NCI-H1092 (cell line): ENCODE data around the gene LMO3.

Experiments used
- DNase-seq: peaks from one replicate; lab custom pipeline; 2025; lab: John Stamatoyannopoulos, UW

Gene LMO3

DNA sequence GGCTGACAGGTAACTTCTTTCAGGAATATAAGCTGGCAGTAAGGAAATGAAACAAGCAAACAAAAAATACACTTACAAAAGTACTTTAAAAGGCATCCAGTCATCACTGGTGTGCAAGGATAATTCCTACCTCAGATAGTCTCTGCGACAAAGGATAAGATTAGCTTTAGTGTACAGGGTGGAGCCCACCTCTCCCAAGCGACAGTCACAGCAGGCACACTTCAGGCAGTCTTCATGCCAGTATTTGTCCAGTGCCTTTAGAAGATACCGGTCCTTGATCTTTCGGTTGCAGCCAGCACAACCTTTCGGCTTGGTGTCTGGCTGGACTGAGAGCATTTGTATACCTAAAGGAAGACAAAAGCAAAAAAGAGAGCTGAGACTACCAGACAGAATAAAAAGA is 5.4 kb downstream of the LMO3 start:
- no peak for DNase-seq

GRCh38 chr12:16599081-16599480 is 6.9 kb downstream of the LMO3 start:
- DNase-seq, result no peak

DNA sequence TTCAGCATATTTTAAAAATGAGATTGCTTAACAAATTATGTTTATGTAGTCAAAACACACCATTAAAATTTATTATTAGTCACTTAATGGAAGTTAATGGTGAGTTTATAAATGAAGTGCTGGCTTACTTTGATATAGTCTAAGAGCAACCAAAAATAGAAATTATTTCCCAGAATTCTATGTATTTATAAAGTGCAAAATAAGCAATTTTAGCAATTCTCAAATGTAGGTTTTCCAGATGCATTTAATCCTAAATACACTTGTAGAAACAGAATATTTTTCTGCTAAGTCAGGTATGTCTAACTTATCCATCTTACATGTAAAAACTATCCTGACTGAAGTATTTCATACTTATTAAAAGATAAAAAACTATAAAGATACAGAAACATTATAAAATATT is 11.2 kb downstream of the LMO3 start:
- DNase-seq, result no peak

- no peak for DNase-seq
Measured at GRCh38 chr12:16593546-16593945, 12.4 kb downstream of the LMO3 start.

DNA sequence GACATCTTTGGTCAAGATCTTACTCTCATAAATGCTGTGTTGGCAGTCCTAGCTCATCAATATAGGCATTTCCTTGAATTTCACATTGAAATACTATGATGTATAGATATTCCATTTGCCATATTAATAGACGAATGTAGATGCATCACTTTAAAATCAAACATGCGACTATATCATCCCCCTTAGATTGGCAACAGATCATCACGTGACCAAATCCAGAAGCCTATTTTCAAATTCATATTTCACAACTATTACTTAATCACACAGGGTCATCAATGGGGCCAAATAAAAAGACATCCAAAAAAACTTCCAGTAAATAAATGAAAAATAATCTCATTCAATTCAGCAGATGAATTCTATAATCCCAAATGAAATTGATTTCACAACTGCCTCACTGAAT is 15.3 kb downstream of the LMO3 start:
- DNase-seq, result no peak

- DNase-seq, result no peak
Measured at GRCh38 chr12:16588812-16589211, 17.1 kb downstream of the LMO3 start.

- no peak for DNase-seq
Measured at GRCh38 chr12:16587514-16587913, 18.4 kb downstream of the LMO3 start.

GRCh38 chr12:16587110-16587453 is 18.9 kb downstream of the LMO3 start:
- no peak for DNase-seq

DNA sequence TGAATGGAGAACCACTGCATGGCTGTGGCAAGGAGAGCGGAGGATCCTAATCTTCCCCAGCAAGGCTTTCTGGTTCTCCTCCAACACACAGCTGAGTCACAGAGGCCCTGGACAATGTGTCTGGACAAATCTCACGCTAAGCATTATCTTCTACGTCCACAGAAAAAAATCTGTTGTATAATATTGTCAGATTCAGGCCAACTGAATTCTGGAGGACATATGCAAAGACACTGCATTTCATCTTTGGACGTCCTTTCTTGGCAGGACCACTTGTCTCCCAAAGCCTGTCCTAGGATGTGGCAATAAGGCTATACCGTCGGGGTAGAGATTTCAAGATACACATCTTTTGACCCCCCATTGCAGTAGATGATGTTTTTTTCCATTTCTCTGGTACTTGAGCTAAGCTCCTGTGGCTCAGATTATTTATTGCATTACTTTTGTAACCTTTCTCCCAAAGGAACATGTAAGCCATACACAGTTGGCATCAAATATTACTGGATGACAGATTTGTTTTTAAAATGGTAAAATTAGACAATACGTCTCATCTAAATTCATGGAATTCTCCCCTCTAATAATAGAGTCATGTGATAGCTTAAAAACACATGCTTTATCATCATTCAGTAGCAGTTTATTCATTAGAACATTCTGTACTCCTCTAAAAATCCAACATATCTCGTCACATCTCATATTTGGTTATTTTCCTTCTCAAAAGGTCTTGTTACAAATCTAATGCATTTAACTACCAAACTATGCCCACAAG is 19.4 kb downstream of the LMO3 start:
- DNase-seq, result no peak

GRCh38 chr12:16585781-16586180 is 20.2 kb downstream of the LMO3 start:
- no peak for DNase-seq

- DNase-seq, result no peak
Measured at GRCh38 chr12:16583969-16584745, 21.8 kb downstream of the LMO3 start.

DNA sequence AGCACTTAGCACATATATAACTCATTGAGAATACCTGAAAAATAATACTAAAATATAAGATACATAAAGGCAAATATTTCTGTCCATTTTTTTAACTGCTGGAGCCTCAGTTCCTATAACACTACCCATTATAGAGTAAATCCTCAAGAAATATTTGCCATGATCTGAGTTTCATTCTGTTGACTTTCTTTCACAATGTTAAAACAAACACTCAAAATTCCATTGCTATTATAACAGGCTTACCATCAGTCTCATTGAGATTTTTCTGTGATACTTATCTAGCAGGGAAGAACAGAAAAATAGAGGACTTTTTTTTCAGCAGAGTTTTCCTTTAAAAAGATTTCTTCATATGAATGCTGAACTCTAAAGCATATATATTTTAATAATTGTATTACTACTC is 24.5 kb downstream of the LMO3 start:
- DNase-seq, result no peak

GRCh38 chr12:16579041-16579440 is 26.9 kb downstream of the LMO3 start:
- no peak for DNase-seq

DNA sequence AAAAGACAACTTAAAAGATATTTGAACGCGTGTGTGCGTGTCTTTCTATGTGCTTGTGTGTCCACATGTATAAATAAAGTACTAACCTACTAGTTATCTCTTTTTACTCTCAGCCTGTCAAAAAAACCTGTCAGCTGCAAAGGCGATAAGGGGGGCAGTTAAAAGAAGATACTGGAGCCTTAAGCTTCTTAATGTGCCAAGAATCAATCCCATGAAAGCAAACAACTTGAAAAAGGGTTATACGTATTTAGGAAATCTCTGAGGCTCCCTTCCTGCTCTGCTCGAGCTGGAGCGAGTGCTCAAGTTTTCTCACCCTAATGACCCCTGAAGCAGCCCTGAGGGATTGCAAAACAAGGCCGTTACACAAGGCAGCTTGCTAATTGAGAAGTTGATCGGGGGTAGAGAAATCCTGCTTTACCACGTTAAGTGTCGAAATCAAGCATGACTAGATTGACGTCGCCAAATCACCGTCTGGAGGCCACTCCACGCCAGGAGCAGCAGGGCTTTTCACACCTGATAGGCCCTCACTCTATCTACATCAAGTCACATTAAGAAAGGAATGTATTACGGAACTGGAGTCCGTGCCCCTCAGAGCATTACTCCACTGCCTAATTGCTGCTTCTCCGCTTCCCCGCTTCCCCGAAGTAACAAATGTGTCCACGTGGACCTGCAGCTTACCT is 32.4 kb downstream of the LMO3 start:
- DNase-seq, result no peak

DNA sequence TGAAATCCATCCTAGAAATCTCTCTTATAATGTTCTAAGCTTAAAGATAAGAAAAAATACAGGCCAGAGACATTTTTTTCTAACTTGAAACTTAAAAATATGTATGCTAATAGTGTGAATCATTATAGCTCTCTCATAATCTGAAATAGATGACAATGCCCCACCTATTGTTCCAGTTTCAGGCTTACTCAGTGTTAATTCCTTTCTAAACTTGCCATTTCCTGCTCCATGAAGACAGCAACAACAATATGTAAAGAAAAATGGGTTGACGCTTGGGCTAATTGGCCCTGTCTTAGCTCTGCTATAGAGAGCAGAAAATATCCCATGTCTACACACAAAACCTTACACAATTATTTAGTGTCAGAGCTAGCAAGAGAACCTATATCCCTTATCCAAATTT is 37.1 kb downstream of the LMO3 start:
- no peak for DNase-seq

- no peak for DNase-seq
Measured at GRCh38 chr12:16564675-16565074, 41.3 kb downstream of the LMO3 start.

DNA sequence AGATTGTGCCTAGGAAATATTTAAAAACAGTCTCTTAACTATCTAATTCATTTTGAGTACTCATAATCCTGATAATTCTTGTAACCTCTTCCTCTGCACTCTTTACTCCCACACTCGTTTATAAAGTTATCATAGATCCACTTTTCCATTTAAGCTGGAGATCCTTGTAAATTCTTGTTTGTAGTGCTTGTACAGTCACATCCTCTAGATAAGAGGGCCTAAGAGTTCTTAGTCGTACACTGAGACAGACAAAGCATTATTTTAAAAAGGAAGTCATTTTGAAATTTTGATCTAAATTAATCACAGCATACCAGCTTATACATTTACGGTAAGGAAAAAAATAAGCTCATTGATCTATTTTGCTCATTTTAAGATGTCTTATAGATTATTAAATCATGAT is 42.5 kb downstream of the LMO3 start:
- DNase-seq, result no peak

GRCh38 chr12:16562921-16563320 is 43.0 kb downstream of the LMO3 start:
- DNase-seq, result no peak

- no peak for DNase-seq
Measured at GRCh38 chr12:16562435-16562834, 43.5 kb downstream of the LMO3 start.

DNA sequence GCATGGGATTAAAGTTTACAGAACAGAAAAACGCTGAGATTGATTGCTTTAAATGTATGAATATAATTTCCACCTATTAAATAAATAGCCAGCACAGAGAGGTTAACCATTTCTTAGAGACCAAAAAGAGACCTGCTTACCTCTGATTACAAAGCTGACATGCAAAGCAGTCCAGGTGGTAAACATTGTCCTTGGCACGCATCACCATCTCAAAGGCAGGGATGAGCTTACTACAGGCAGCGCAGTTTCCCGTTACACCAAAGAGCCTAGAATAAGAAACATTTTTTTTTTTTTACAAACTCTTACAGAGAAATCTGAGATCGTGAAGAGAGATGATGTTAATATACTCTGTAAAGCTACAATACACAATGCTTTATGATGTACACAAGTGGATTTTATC is 45.7 kb downstream of the LMO3 start:
- no peak for DNase-seq

GRCh38 chr12:16555630-16556029 is 50.3 kb downstream of the LMO3 start:
- no peak for DNase-seq

GRCh38 chr12:16553457-16553856 is 52.5 kb downstream of the LMO3 start:
- no peak for DNase-seq

- DNase-seq, result no peak
Measured at GRCh38 chr12:16552301-16552700, 53.7 kb downstream of the LMO3 start.
